Breast epithelium (tissue), 3 donors: ENCODE measurements around the gene RERE.

ENCODE experiments used
- CTCF ChIP-seq, 3 donors: fragments of 450-650 bp; IDR thresholded peaks; one replicate each; pipeline ENCODE4 v1.5.1; 2016 to 2017; ENCODE audit warnings: antibody characterized with exemption in 3 of 3, mild to moderate bottlenecking in 3 of 3, moderate library complexity in 3 of 3
- POLR2A ChIP-seq: fragments of 450-650 bp; IDR thresholded peaks from one replicate; pipeline ENCODE4 v1.6.1; 2016; ENCODE audit warnings: antibody characterized with exemption, mild to moderate bottlenecking, moderate library complexity
- POLR2AphosphoS5 ChIP-seq, 3 donors: sonication (generic); formaldehyde crosslinking; IDR thresholded peaks; one replicate each; pipeline ENCODE4 v1.6.1; 2017; ENCODE audit warnings: antibody characterized with exemption in 3 of 3

- no peak for TF ChIP-seq CTCF (IDR thresholded peaks at IDR 0.05)
- TF ChIP-seq POLR2A, result no peak
- TF ChIP-seq POLR2AphosphoS5 (IDR thresholded peaks at IDR 0.05), result no peak
These were observed 320.1 kb downstream of the RERE start for GRCh38 chr1:8497210-8497819.
